Measurements from ENCODE around the gene TRIP13.
"Not testable (repeated sequence)": the region's sequence is repeated elsewhere in the genome, so short reads cannot be mapped to it uniquely, and the experiment has no call there.

The TRIP13 gene

GRCh38 chr5:892394-893136 is at the start of gene TRIP13, which contains the start of gene BRD9:
TSS of gene TRIP13 (plus strand) at chr5:892884. CDS start at chr5:892999, 115 bp downstream.
TSS of gene BRD9 (minus strand) at chr5:892801. CDS start at chr5:892657, 144 bp downstream.
- DNase-seq, result peak; percentile 89

DNA sequence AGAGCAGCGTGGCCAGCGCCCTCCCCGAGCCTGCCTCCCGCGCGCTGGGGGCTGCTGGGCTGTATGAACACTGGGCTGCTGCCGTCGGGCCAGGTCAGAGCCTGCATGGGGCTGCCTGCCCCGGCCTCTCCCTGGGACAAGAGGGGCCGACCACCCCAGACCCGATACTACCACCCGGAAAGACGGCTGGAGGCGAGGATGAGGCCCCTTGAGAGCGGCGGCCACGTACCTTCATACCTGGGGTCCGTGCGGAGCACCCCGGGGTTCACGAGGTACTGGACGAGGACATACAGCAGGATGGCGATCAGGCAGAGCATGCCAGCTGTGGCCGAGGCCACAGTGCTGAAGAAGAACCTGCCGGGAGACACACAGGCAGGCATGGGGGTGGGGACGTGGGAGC is 49.3 kb upstream of the TRIP13 start:
- DNase-seq, result not testable (repeated sequence)

- not testable (repeated sequence) for DNase-seq
Measured at GRCh38 chr5:843926-844325, 48.8 kb upstream of the TRIP13 start.

GRCh38 chr5:844426-844825 is 48.3 kb upstream of the TRIP13 start:
- not testable (repeated sequence) for DNase-seq

DNA sequence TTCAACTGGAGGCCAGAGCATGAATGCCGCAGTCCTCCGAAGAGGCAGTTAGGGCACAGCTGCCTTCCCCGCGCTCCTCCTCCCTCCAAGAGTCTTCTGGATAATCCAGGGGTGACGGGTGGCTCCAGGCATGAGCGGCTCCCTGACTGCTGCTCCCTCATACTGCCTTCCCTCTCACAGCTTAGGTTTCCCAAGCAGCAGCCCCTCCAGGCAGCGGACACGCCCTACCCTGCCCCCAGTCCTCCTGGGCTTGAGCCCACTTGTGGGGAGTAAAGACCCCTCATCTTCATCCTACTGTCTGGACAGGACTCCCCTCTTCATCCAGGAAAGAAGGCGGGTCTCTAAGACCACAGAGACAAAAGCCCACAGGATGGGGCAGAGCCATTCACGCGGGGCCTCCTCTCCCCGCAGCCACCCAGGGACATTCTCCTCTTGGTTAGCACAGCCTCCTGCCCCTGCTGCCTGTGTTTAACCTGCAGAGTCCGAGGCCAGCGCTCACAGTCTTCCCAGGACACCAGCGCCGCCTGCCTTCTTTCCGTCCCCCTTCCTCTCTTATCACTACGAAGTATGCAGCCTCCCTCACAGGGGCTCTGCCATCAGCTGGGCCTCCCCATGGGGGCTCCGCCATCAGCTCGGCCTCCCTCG is 47.5 kb upstream of the TRIP13 start:
- DNase-seq, result not testable (repeated sequence)

DNA sequence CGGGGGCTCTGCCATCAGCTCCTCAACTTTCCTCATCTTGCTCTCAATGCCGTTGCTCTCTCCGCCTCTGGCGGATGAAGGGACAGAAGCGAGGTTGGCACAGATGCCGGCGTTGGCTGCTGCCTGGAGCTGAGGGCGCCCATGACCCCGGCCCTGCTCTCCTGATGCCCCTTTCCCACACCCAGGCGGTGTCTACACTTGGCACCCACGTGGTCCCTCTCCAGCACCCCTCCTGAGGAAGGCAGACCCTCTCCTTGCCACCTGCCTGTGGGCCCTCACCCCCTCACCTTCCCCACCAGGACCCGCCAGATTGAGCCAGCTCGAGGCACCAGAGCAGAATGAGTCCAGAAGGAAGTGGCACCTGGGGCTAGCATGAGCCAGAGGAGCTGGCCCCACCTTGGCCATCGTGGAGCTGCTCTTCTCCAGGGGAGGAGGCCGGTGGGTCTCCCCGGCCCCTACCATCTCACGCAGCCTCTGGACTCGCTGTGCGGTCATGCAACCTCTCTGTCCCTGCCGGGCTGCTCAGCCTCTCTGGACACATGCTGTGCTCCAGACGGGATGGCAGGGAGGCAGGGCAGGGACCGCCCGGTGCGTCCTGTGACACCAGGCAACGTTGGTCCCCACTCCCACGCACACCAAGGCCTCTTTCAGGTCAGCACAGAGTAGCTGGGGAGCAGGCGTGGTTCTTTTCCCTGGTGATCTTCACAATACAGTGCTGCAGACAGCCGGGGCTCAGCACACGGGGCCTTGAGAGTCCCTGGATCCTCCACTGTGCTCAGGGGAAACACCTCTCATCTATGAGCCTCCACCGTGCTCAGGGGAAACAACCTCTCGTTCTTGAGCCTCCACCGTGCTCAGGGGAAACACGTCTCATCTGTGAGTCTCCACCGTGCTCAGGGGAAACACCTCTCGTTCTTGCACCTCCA is 46.7 kb upstream of the TRIP13 start:
- DNase-seq, result not testable (repeated sequence)

GRCh38 chr5:846602-847091 is 46.0 kb upstream of the TRIP13 start:
- DNase-seq, result not testable (repeated sequence)

DNA sequence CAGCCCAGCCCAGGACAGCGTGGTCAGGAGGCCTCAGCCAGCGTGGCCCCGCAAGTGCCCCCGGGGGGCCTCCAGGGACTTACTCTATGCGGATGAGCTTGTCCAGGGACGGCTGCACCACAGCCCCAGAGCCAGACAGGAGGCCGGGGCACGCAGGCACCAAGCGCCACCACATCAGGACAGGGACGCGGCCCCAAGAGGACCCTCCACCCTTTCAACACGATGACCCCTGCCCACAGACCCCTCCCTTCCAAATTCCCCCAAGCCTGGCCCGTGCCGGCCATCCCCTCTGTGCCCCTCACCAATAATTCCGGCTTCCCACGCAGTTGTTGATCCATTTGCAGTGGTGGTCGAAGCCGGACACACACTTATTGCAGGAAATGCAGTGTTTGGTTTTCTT is 45.5 kb upstream of the TRIP13 start:
- DNase-seq, result not testable (repeated sequence)

GRCh38 chr5:847736-848135 is 44.9 kb upstream of the TRIP13 start:
- not testable (repeated sequence) for DNase-seq

GRCh38 chr5:848671-849111 is 44.0 kb upstream of the TRIP13 start:
- DNase-seq, result no peak

GRCh38 chr5:849651-850301 is 42.9 kb upstream of the TRIP13 start:
- DNase-seq, result no peak

DNA sequence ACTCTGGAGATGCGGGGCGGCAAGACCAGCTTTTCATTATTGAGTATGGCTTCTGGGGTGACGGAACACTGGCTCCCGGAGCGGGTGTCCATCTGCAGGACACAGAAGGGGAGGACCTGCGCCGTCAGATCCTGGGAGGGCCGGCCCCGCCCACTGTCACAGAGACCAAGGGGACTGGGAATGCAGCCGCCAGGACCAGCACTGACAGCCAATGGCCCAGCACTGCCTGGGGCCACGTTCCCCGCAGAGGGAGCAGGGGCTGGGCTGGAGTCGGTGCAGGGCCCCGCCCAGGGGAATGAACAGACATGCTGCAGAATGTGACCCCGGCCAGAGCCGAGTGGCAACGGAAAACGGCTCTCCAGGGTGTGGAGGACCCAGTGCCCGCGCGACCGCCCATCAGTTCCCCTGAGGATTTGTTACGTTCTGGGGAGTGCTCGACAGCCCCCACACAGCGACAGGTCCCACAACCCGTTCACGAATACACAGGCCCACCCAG is 42.1 kb upstream of the TRIP13 start, which contains the start of gene ZDHHC11:
ZDHHC11 (minus strand) TSS at position 476 of the 496 bp plus-strand sequence; CDS start at position 92, 384 bp downstream.
- no peak for DNase-seq

GRCh38 chr5:851076-851475 is 41.6 kb upstream of the TRIP13 start:
- DNase-seq, result no peak

DNA sequence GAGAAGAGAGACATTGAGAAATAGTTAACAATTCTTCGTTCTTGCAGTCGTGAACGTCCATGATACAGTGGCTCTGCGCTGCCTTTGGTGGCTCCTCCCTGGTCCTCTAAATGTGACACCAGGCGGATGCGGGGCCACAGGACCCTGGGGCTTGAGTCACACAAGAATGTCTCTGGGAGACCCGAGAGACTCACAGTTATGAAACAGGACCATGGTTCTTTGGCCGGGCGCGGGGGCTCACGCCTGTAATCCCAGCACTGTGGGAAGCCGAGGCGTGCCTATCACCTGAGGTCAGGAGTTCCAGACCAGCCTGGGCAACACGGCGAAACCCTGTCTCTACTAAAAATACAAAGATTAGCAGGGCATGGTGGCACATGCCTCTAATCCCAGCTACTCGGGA is 41.1 kb upstream of the TRIP13 start:
- no peak for DNase-seq

DNA sequence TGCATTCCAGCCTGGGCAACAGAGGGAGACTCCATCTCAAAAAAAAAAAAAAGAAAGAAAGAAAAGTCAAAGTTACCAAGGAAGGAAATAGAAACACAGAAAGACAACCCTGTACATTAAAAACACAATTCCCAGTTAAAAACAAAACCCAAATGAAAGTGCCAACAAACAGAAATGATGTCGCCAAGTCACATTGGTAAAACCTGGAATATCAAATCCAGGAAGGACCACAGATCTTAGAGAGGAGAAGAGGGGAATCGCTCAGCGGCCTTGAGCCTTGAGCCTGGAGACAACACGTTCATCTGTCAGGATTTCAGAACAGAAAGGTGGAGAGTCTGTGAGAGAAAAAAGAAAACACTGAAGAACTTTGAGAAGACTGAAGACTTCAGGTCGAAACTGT is 40.7 kb upstream of the TRIP13 start:
- DNase-seq, result no peak

DNA sequence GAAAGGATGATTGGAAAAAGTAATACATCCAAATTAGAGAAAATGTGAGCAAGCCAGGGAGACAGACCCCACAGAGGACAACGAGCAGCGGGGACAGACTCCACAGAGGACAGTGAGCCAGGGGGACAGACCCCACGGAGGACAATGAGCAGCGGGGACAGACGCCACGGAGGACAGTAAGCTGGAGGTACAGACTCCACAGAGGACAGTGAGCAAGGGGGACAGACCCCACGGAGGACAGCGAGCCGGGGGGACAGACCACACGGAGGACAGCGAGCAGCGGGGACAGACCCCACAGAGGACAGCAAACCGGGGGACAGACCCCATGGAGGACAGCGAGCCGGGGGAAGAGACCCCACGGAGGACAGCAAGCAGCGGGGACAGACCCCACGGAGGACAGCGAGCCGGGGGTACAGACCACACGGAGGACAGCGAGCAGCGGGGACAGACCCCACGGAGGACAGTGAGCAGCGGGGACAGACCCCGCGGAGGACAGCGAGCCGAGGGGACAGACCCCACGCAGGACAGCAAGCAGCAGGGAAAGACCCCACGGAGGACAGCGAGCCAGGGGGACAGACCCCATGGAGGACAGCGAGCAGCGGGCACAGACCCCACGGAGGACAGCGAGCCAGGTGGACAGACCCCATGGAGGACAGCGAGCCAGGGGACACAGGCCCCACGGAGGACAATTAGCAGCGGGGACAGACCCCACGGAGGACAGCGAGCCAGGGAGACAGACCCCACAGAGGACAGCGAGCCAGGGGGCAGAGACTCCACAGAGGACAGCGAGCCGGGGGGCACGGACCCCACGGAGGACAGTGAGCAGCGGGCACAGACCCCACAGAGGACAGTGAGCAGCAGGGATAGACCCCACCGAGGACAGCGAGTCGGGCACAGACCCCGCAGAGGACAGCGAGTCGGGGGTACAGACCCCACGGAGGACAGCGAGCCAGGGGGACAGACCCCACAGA is 40.0 kb upstream of the TRIP13 start:
- DNase-seq, result no peak

GRCh38 chr5:853416-854090 is 39.1 kb upstream of the TRIP13 start:
- DNase-seq, result not testable (repeated sequence)

DNA sequence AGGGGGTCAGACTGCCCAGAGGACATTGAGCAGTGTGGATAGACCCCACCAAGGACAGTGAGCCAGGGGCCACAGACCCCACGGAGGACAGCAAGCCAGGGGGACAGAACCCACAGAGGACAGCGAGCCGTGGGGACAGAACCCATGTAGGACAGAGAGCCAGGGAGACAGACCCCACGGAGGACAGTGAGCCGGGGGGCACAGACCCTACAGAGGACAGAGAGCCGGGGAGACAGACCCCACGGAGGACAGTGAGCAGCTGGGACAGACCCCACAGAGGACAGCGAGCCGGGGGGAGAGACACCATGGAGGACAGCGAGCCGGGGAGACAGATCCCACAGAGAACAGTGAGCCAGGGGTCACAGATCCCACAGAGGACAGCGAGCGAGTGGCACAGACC is 38.5 kb upstream of the TRIP13 start:
- no peak for DNase-seq

DNA sequence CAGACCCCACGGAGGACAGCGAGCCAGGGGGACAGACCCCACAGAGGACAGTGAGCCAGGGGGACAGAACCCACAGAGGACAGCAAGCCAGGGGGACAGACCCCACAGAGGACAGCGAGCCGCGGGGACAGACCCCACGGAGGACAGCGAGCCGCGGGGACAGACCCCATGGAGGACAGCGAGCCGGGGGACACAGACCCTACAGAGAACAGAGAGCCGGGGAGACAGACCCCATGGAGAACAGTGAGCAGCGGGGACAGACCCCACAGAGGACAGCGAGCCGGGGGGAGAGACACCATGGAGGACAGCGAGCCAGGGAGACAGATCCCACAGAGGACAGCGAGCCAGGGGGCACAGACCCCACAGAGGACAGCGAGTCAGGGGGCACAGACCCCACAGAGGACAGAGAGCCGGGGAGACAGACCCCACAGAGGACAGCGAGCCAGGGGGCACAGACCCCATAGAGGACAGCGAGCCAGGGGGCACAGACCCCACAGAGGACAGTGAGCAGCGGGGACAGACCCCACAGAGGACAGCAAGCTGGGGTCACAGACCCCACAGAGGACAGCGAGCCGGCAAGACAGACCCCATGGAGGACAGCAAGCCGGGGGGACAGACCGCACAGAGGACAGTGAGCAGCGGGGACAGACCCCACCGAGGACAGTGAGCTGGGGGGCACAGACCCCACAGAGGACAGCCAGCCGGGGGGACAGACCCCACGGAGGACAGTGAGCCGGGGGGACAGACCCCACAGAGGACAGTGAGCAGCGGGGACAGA is 37.5 kb upstream of the TRIP13 start:
- no peak for DNase-seq

Data from NCI-H774 (cell line).